ENCODE data around the gene HACD2.

DNA sequence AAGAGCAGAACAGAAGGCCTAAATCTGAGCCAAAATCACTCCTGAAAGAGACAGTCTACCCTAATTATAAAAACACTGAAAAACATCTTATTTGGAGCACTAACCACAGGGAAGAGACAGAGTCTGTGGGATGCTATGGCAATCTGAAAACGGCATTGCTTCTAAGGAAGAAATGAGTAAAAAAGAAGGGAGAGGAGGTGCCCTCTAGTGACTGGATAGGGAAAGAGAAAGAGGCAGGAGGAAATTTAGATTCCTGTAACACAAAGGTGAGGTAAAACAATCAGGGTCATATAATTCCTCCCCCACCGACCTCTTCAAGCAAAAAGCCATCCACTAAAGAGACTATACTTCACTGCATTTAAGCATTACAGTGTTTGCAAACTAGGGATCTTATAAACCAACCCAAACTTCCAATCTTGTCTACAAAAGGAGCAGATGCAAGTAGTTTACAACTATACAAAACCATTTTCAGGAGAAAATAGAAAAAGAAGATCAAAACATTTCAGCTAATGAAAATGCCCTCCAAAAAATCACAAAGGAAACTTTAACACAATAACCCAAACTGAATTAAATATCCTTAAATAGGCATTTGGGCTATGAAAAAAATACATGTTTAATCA, 32.6 kb downstream of the HACD2 start:
- TF ChIP-seq, protein P1, sequence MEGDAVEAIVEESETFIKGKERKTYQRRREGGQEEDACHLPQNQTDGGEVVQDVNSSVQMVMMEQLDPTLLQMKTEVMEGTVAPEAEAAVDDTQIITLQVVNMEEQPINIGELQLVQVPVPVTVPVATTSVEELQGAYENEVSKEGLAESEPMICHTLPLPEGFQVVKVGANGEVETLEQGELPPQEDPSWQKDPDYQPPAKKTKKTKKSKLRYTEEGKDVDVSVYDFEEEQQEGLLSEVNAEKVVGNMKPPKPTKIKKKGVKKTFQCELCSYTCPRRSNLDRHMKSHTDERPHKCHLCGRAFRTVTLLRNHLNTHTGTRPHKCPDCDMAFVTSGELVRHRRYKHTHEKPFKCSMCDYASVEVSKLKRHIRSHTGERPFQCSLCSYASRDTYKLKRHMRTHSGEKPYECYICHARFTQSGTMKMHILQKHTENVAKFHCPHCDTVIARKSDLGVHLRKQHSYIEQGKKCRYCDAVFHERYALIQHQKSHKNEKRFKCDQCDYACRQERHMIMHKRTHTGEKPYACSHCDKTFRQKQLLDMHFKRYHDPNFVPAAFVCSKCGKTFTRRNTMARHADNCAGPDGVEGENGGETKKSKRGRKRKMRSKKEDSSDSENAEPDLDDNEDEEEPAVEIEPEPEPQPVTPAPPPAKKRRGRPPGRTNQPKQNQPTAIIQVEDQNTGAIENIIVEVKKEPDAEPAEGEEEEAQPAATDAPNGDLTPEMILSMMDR (IDR thresholded peaks at IDR 0.05; ENCODE audit: insufficient read depth, low read depth, low read length) = peak; percentile 53
- no peak for TF ChIP-seq EZH2 (IDR thresholded peaks at IDR 0.05; ENCODE audit: insufficient read depth, low read length)
